Spinal cord (tissue), 10 donors: ENCODE measurements around the gene TANGO2. TPM values are rescaled to one million over a fixed set of nuclear protein-coding genes. Genes with fewer than 3 reads are reported as not detected.

Experiments used
- DNase-seq, 6 donors: peaks; one replicate each; pipeline versions ENCODE4 v3.0.0 to v3.0.0-alpha.2; 2013 to 2015; ENCODE audit warnings: low spot score in 6 of 6, low read depth in 4 of 6
- H3K27ac ChIP-seq: one replicate; pipeline ENCODE4 v1.5.1; 2013; ENCODE audit warnings: low read depth, low read length, control low read depth
- H3K27me3 ChIP-seq: one replicate; pipeline ENCODE4 v1.6.1; 2013; ENCODE audit warnings: low read length; ENCODE audit not compliant: control insufficient read depth, insufficient read depth
- H3K36me3 ChIP-seq: one replicate; pipeline ENCODE4 v1.6.1; 2013; ENCODE audit warnings: low read length; ENCODE audit not compliant: control insufficient read depth, insufficient read depth
- H3K4me1 ChIP-seq: one replicate; pipeline ENCODE4 v1.6.1; 2013; ENCODE audit warnings: low read length; ENCODE audit not compliant: control insufficient read depth, insufficient read depth
- H3K4me3 ChIP-seq: one replicate; pipeline ENCODE4 v1.5.1; 2013; ENCODE audit warnings: low read depth, low read length, control low read depth
- H3K9me3 ChIP-seq: one replicate; pipeline ENCODE4 v1.6.1; 2013; ENCODE audit warnings: low read length; ENCODE audit not compliant: control insufficient read depth, insufficient read depth
- WGBS: methylation state at CpG from one replicate; pipeline ENCODE4 v1.1.5; 2013; ENCODE audit warnings: missing lambda C conversion rate; ENCODE audit not compliant: insufficient coverage; 5-methylcytosine and 5-hydroxymethylcytosine counted together
- polyA plus RNA-seq, 2 donors: library from polyadenylated mRNA; unstranded; fragments of 120-200 nt; gene quantifications; one replicate each; pipeline ENCODE4 v1.2.1, GENCODE V29; 2013; ENCODE audit not compliant: insufficient read length in 2 of 2
- total RNA-seq, 2 donors: library from RNA; depleted of rRNA in 1 of 2; stranded (reverse); fragments of 120-200 nt in 1 of 2; fragments of >200 nt in 1 of 2; gene quantifications; one replicate each; pipeline versions ENCODE4 v1.2.3 to v1.2.4, GENCODE V29; 2013 to 2014
- donor health status: healthy.

The TANGO2 gene
- total and polyA plus RNA-seq, 4 donors = 17.9 to 32.6 (median 23.3) TPM

DNA sequence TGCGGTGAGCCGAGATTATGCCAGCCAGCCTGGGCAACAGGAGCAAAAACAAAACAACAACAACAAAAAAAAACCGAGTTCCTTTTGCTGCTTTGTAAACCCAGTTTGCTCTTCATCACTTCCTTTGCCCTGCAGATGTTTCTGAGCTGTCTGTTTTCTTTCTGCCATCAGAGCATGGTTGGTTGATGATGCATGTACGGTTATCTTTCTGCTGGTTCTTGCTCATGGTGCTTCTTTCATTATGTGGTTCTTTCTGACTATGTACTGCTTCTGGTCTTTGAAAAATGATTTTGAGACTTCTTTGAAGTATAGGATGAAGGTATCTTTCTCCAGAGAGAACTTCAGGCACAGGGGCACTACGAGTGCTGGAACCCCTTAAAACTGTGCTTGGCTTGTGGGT lies 13.2 kb downstream of the TANGO2 start:
- Histone ChIP-seq H3K4me1 (peaks cover 37% of the 10 kb centered on the region), H3K9me3 (no peaks in the 10 kb centered on the region), H3K4me3 (no peak overlapping the region), H3K27me3 (no peaks in the 10 kb centered on the region), H3K27ac (no peak overlapping the region), H3K36me3 (peaks cover 32% of the 10 kb centered on the region)
- no peak for DNase-seq
- 83% methylated on average over 4 of the region's 5 CpGs for WGBS

DNA sequence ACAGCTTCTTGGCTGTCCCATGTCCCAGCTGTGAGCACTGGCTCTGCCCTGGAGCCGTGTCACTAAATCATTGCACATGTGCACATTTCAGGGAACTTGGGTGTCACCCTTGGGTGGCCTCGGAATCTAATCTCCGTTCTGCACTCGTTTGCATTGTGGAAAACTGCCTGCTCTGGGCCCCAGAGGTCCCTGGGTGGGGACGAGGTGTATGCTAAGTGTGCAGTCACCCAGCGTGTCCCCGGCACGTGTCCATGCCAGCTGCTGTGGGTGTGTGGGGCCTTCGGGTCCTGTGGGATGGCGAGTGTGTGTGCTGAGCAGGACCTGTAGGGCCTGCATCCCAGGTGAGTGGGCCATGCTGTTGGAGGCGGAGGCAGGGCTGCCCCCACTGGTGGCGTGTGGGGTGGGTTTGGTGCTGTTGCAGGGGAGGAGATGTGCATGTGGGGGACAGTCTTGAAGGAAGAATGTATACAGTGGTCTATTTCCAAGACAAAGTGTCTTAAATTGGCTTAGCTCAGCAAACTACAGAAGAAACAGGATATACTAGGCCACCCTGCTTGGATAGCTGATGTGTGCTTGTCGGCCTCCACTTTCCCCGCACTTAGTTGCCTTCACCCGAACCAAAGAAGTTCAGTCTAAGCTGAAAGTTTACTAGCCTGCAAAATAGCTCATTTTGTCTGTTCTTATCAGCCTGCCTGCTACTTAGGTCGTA lies 14.6 kb downstream of the TANGO2 start:
- peaks cover 39% of the 10 kb centered on the region for H3K36me3 ChIP-seq
- DNase-seq = no peak
- H3K27me3 ChIP-seq = no peaks in the 10 kb centered on the region
- peaks cover 28% of the 10 kb centered on the region for H3K4me1 ChIP-seq
- H3K4me3 ChIP-seq = no peak overlapping the region
- 86% methylated on average over 15 of the region's 16 CpGs for WGBS
- no peak overlapping the region for H3K27ac ChIP-seq
- H3K9me3 ChIP-seq = no peaks in the 10 kb centered on the region

DNA sequence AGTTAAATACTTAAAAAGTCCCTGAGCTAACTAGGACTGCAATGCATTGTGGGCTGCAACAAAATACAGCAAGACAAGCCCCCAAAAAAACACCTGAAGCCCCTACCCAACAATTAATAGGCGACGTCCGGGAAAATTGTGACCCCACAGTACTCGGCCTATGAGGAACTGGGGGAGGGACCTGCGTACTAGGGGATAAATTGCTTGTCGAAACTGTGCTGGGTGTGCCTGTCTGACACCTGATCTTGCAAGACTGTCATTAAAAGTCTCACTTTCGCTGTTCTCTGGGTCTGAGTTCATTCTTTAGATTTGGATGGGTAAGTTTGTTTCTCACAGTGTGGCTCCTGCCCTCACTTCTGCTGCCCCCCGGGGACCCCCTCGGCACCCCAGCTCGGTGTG lies 15.2 kb downstream of the TANGO2 start:
- peaks cover 40% of the 10 kb centered on the region for H3K36me3 ChIP-seq

DNA sequence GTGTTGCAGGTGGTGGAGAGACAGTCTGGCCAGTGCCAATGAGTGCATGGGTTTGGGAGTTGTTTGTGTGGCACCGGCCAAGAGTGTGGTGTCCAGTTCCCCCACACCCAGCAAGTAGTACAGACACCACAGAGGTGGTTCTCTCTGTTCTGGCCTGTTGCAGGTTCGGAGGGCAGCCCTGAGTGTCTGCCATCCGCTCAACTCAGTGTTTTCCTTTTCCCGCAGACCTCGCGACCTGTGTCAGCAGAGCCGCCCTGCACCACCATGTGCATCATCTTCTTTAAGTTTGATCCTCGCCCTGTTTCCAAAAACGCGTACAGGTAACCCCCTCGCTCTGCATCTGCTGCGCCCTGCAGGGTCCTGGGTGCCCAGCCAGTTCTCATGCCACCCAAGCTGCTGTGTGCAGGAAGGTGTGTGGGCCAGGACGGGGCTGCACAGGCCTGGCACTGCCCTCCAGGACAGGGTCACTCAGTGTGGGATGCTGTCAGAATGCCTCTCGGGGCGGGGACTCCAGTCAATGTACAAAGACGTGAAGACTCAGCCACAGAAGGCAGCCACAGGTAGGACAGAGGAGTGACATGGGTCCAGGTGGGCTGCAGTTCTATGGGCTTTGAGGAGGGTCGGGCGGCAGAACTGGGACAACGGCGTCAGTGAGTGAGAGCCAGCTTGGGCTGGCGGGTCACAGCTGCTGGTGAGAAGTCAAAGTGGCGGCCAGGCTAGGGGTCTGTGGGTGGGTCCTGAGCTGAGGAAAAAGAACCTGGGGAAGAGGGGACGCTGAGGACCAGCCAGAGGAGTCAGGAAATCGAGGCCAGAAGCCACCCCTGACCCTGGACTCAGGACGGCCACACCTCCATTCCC lies 15.9 kb downstream of the TANGO2 start:
- Histone ChIP-seq H3K27me3 (no peaks in the 10 kb centered on the region), H3K4me3 (no peak overlapping the region), H3K36me3 (peaks cover 34% of the 10 kb centered on the region), H3K27ac (no peak overlapping the region), H3K4me1 (peaks cover 28% of the 10 kb centered on the region), H3K9me3 (no peaks in the 10 kb centered on the region)
- DNase-seq = no peak
- 97% methylated on average over 24 of the region's 25 CpGs for WGBS

More for the DNA sequence above, 15.2 kb downstream of the TANGO2 start:
- H3K27me3 ChIP-seq = no peaks in the 10 kb centered on the region
- H3K4me3 ChIP-seq = no peak overlapping the region
- no peak for DNase-seq
- no peak overlapping the region for H3K27ac ChIP-seq
- 95% methylated on average over 10 of the region's 10 CpGs for WGBS
- no peaks in the 10 kb centered on the region for H3K9me3 ChIP-seq
- peaks cover 28% of the 10 kb centered on the region for H3K4me1 ChIP-seq

DNA sequence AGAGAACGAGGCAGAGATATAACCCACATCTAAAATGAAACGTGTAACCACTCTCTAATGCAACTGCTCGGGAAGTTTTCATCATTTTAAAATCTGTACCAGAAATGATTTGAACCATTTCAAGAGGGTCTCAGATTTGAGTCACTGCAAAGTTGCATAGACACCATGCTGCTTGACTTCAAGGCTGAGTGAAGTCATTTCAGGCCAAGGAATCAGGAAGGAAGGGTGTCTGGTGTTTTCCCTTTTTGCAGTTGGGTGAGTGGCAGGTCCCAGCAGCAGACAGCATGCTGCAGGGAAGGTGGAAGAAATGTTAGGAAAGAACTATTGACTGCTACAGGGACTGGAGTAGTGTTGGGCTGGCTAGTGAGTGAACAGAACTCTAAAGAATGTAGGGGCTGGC lies 16.5 kb downstream of the TANGO2 start:
- no peak overlapping the region for H3K27ac ChIP-seq
- H3K4me3 ChIP-seq = no peak overlapping the region
- H3K4me1 ChIP-seq = peaks cover 28% of the 10 kb centered on the region
- H3K9me3 ChIP-seq = no peaks in the 10 kb centered on the region
- 81% methylated on average over 3 of the region's 3 CpGs for WGBS
- H3K27me3 ChIP-seq = no peaks in the 10 kb centered on the region
- DNase-seq = no peak
- H3K36me3 ChIP-seq = peaks cover 28% of the 10 kb centered on the region

DNA sequence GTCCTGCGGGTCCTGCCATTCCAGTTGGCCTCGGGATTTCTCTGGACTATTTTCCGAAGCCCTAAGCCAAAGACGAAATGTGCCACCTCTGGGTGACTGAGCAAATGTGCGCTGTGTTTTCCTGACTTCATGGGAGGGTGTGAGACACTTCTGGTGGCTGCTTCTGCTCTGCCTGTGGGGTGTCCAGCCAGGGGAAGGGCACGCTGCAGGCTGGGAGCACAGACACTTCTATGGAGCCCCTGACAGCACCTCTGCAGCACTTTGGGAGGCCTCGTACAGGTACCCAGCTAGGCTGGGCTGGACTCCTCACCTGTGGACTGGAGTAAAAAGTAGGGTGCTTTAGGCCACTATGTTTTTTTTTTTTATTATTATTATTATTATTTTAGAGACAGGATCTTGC lies 17.7 kb downstream of the TANGO2 start:
- peaks cover 19% of the 10 kb centered on the region for H3K4me1 ChIP-seq
- 78% methylated on average over 5 of the region's 7 CpGs for WGBS
- H3K9me3 ChIP-seq = no peaks in the 10 kb centered on the region
- H3K36me3 ChIP-seq = peaks cover 34% of the 10 kb centered on the region
- H3K27ac ChIP-seq = no peak overlapping the region
- DNase-seq = no peak
- H3K4me3 ChIP-seq = no peak overlapping the region
- no peaks in the 10 kb centered on the region for H3K27me3 ChIP-seq

DNA sequence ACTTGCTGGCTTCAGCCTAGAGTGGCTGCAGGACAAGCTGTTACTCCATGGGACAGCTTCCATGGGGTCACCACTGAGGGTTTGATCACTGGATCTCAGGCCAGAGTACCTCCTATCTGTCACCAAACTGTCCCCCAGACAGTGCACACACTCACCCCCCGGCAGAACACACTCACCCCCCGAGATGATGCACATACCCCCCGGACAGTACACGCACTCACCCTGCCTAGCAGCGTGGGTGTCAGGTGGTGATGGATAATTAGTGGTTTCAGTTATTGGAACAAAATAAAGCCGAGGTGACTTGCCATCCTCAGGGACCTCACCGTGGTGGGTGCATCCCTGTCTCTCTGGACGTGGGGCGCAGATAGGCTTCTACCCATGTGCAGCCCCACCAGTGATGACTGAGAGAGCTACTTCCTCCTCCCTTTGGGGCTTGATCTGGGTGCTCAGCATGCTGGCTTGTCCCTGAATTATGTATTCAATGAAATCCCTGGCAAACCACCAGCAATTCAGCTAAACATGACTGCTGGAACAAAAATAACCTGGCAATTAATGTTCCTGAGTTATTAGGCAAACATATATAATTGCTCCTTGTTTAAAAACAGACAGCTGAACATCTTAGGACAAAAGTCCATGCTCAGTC lies 18.9 kb downstream of the TANGO2 start:
- H3K27ac ChIP-seq = no peak overlapping the region
- WGBS = 94% methylated on average over 4 of the region's 9 CpGs

DNA sequence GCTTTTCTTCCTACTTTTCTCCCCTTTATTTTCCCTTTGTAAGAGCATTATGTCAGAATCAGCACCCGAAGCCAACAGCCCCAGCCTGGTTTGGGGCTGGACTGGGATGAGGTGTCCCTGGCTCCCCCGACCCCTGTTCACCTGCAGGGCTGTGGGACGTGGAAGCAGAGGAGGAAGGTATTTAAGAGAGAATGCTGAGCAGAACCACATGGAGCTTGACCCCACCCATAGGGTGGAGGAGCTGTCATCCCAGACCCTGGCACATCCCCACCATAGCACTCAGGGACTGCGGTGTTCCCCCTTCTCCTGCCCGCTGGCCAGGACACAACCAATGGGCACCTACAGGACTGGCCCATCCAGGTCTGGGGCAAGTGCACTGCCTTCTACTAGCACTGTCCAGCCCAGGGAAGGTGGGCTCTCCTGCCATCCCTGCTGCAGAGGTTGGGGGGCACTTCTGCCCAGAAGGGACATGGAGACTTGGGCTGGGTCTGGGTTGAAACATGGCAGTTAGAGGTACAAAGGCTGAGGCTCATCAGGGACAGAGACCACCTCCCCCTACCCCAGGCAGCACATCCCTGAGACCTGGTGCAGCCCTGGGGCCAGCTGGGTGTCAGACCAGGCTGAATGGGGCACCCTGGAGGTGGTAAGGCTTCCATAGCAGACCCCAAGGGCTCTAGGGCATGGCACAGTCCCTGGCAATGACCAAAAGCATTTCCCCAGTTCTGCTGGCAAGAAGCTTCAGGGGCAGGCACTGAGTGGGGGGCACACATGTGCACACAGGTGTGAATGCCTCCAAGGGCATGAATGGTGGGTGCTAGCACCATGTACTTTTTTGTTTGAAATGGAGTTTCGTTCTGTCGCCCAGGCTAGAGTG lies 19.7 kb downstream of the TANGO2 start:
- no peak overlapping the region for H3K27ac ChIP-seq
- H3K27me3 ChIP-seq = no peaks in the 10 kb centered on the region
- no peak for DNase-seq
- peaks cover 13% of the 10 kb centered on the region for H3K4me1 ChIP-seq
- H3K9me3 ChIP-seq = no peaks in the 10 kb centered on the region
- WGBS = 100% methylated on average over 4 of the region's 7 CpGs
- H3K36me3 ChIP-seq = peaks cover 46% of the 10 kb centered on the region
- no peak overlapping the region for H3K4me3 ChIP-seq

More for the DNA sequence above, 18.9 kb downstream of the TANGO2 start:
- peak in 1 of 6 donors; percentile 10 for DNase-seq
- Histone ChIP-seq H3K4me3 (no peak overlapping the region), H3K9me3 (no peaks in the 10 kb centered on the region), H3K4me1 (peaks cover 16% of the 10 kb centered on the region), H3K36me3 (peaks cover 45% of the 10 kb centered on the region), H3K27me3 (no peaks in the 10 kb centered on the region)
